DND-41 (cell line): ENCODE measurements around the gene GBP2.
"Not testable (repeated sequence)": the region's sequence is repeated elsewhere in the genome, so short reads cannot be mapped to it uniquely, and the experiment has no call there.

Source experiments
- ATAC-seq: fragments of 200-7000 bp; cut with Tn5 transposase; 3 replicates; pipeline ENCODE4 v1.9.1; 2021; ENCODE audit warnings: low read depth; ENCODE audit not compliant: insufficient read depth
- DNase-seq: peaks from one replicate; pipeline ENCODE4 v3.0.0-alpha.2; 2020
- H2AFZ ChIP-seq: 2 replicates; pipeline ENCODE4 v1.6.0; 2012; ENCODE audit warnings: low read depth, low read length
- H3K27ac ChIP-seq: 2 replicates; pipeline ENCODE4 v1.5.1; 2012; ENCODE audit warnings: low read length, inconsistent platforms
- H3K27me3 ChIP-seq: fragments of 200-600 bp; sonication (generic); 2 replicates; pipeline ENCODE4 v1.6.0; 2012; ENCODE audit warnings: low read length, mild to moderate bottlenecking, inconsistent platforms; ENCODE audit not compliant: insufficient read depth, poor library complexity
- H3K36me3 ChIP-seq: 2 replicates; pipeline ENCODE4 v1.5.1; 2012; ENCODE audit warnings: low read length, inconsistent platforms; ENCODE audit not compliant: insufficient read depth
- H3K4me1 ChIP-seq: 2 replicates; pipeline ENCODE4 v1.5.1; 2012; ENCODE audit warnings: mild to moderate bottlenecking, low read length; ENCODE audit not compliant: insufficient read depth
- H3K4me2 ChIP-seq: 2 replicates; pipeline ENCODE4 v1.6.0; 2012; ENCODE audit warnings: mild to moderate bottlenecking, moderate library complexity, low read length, inconsistent platforms; ENCODE audit not compliant: insufficient read depth
- H3K4me3 ChIP-seq, 2 experiments: fragments of 200-600 bp in 1 of 2; shearing (Covaris generic) in 1 of 2; 2 replicates each; pipeline ENCODE4 v1.5.1; 2012 to 2016; ENCODE audit warnings: inconsistent platforms in 2 of 2, low read length in 2 of 2, mild to moderate bottlenecking in 2 of 2, low read depth in 1 of 2, moderate library complexity in 1 of 2
- H3K79me2 ChIP-seq: 2 replicates; pipeline ENCODE4 v1.6.0; 2012; ENCODE audit warnings: low read length, inconsistent platforms; ENCODE audit not compliant: insufficient read depth
- H3K9ac ChIP-seq: 2 replicates; pipeline ENCODE4 v1.6.0; 2012; ENCODE audit warnings: low read depth, mild to moderate bottlenecking, inconsistent platforms, low read length, moderate library complexity
- H3K9me3 ChIP-seq: 2 replicates; pipeline ENCODE4 v1.5.1; 2012; ENCODE audit warnings: low read length, moderate library complexity, mild to moderate bottlenecking, inconsistent platforms; ENCODE audit not compliant: insufficient read depth, severe bottlenecking
- H4K20me1 ChIP-seq: 2 replicates; pipeline ENCODE4 v1.6.0; 2012; ENCODE audit warnings: low read length; ENCODE audit not compliant: insufficient read depth
- EZH2 ChIP-seq: IDR thresholded peaks from 3 replicates; pipeline ENCODE4 v1.6.1; 2012; ENCODE audit warnings: borderline replicate concordance, low read depth, mild to moderate bottlenecking, moderate library complexity, low read length, inconsistent platforms; ENCODE audit not compliant: severe bottlenecking
- TF ChIP-seq, protein P1 (sequence below): IDR thresholded peaks from 2 replicates; pipeline ENCODE4 v1.5.1; 2012; ENCODE audit warnings: borderline replicate concordance, low read length, moderate library complexity, mild to moderate bottlenecking; ENCODE audit not compliant: poor library complexity, severe bottlenecking; ENCODE audit errors: extremely low read depth

GBP2 gene

DNA sequence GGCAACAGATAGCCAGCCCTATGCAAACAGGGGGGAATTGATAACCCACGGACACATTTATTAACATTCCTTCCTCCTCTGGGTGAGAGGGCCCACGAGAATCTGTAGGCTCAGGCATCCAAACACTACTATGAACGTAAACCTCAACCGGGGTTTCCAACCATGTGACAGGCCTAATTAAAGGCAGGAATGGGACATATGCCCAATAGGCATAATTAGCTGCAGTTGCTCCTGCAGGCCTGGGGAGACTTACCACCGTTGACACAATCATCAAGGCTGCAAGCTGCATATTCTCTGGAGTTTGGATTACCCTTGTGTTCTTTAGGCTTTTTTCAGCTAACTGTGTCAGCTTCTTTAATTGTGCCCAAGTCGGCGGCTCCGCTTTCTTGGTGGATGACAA is 38.7 kb downstream of the GBP2 start:
- no peaks in the 10 kb centered on the region for H3K79me2 ChIP-seq
- H3K4me2 ChIP-seq, result no peak overlapping the region
- TF ChIP-seq EZH2, result no peak
- TF ChIP-seq, protein P1, sequence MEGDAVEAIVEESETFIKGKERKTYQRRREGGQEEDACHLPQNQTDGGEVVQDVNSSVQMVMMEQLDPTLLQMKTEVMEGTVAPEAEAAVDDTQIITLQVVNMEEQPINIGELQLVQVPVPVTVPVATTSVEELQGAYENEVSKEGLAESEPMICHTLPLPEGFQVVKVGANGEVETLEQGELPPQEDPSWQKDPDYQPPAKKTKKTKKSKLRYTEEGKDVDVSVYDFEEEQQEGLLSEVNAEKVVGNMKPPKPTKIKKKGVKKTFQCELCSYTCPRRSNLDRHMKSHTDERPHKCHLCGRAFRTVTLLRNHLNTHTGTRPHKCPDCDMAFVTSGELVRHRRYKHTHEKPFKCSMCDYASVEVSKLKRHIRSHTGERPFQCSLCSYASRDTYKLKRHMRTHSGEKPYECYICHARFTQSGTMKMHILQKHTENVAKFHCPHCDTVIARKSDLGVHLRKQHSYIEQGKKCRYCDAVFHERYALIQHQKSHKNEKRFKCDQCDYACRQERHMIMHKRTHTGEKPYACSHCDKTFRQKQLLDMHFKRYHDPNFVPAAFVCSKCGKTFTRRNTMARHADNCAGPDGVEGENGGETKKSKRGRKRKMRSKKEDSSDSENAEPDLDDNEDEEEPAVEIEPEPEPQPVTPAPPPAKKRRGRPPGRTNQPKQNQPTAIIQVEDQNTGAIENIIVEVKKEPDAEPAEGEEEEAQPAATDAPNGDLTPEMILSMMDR, result no peak
- DNase-seq (no peak), ATAC-seq (no peak)
- H3K9me3 ChIP-seq, result no peaks in the 10 kb centered on the region
- H3K27ac ChIP-seq, result no peak overlapping the region
- H3K4me3 ChIP-seq, result no peak overlapping the region
- H4K20me1 ChIP-seq, result no peaks in the 10 kb centered on the region
- no peak overlapping the region for H3K9ac ChIP-seq
- H2AFZ ChIP-seq, result no peak overlapping the region
- H3K27me3 ChIP-seq, result no peaks in the 10 kb centered on the region
- H3K4me1 ChIP-seq, result no peaks in the 10 kb centered on the region
- no peaks in the 10 kb centered on the region for H3K36me3 ChIP-seq

DNA sequence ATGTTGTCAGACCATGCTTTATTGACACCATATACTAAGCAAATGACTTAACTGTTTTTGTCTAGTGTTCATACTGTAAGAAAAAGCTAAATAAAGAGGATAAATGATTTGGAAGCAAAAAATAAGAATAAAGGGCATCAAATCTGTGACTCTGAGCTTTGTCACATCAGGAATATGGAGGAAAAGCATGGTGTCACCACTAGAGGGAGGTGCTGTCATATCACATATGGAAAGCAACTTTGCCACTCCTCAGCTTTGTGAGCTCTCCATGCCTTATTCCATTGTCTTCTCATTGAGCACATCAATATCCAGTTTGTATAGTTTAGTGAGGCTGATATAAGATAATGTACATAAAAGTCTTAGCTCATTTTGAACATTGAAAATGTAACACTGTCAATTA is 40.1 kb downstream of the GBP2 start:
- no peak overlapping the region for H3K27ac ChIP-seq
- TF ChIP-seq, protein P1, result peak; percentile 81
- TF ChIP-seq EZH2, result no peak
- H3K9ac ChIP-seq, result no peak overlapping the region
- no peaks in the 10 kb centered on the region for H3K27me3 ChIP-seq
- no peaks in the 10 kb centered on the region for H4K20me1 ChIP-seq
- H3K9me3 ChIP-seq, result peaks cover 5% of the 10 kb centered on the region
- no peaks in the 10 kb centered on the region for H3K4me1 ChIP-seq
- no peak overlapping the region for H3K4me2 ChIP-seq
- DNase-seq, result peak; percentile 63
- no peaks in the 10 kb centered on the region for H3K36me3 ChIP-seq
- no peaks in the 10 kb centered on the region for H3K79me2 ChIP-seq
- peak; percentile 85 for ATAC-seq
- no peak overlapping the region for H2AFZ ChIP-seq
- H3K4me3 ChIP-seq, result no peak overlapping the region

DNA sequence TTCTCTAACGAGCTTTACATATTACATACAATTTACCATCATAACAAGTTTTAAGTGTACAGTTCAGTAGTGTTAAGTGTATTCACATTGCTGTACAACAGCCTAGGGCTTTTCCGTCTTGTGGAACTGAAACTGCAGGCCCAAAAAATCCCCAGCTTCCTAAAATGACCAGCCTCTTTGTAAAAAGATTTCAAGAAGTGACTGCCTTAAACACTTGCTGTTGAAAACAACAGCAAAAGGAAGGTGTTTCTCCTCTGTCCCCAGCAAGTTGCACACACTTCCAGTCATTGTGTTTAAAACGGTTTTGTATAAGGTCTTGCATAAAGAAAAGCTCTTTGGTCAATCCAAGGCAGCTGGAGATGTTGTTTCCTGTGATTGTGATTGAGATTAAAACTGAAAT is 44.9 kb downstream of the GBP2 start:
- H3K79me2 ChIP-seq, result no peaks in the 10 kb centered on the region
- no peak for DNase-seq
- H3K9me3 ChIP-seq, result peaks cover 11% of the 10 kb centered on the region
- H3K36me3 ChIP-seq, result no peaks in the 10 kb centered on the region
- H3K4me3 ChIP-seq, result no peak overlapping the region
- no peak overlapping the region for H3K4me2 ChIP-seq
- no peaks in the 10 kb centered on the region for H3K27me3 ChIP-seq
- TF ChIP-seq EZH2, result no peak
- TF ChIP-seq, protein P1, result no peak
- H4K20me1 ChIP-seq, result no peaks in the 10 kb centered on the region
- no peak overlapping the region for H3K9ac ChIP-seq
- no peak overlapping the region for H2AFZ ChIP-seq
- no peak for ATAC-seq
- no peaks in the 10 kb centered on the region for H3K4me1 ChIP-seq
- no peak overlapping the region for H3K27ac ChIP-seq

DNA sequence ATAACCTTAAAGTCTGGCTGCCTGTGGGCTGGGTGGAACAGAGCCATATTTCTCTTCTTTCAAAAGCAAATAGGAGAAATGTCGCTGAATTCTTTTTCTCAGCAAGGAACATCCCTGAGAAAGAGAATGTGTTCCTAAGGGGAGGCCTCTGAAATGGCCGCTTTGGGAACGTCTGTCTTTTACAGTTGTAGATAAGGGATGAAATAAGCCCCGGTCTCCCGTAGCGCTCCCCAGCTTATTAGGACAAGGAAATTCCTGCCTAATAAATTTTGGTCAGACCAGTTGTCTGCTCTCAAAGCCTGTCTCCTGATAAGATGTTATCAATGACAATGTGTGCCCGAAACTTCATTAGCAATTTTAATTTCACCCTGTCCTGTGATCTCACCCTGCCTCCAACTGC is 45.8 kb downstream of the GBP2 start:
- H3K36me3 ChIP-seq, H3K4me1 ChIP-seq, H2AFZ ChIP-seq, ATAC-seq, H3K27ac ChIP-seq, H3K27me3 ChIP-seq, H3K9ac ChIP-seq, H4K20me1 ChIP-seq, H3K79me2 ChIP-seq, DNase-seq, H3K4me3 ChIP-seq, H3K4me2 ChIP-seq: not testable (repeated sequence)
- peaks cover 11% of the 10 kb centered on the region for H3K9me3 ChIP-seq

DNA sequence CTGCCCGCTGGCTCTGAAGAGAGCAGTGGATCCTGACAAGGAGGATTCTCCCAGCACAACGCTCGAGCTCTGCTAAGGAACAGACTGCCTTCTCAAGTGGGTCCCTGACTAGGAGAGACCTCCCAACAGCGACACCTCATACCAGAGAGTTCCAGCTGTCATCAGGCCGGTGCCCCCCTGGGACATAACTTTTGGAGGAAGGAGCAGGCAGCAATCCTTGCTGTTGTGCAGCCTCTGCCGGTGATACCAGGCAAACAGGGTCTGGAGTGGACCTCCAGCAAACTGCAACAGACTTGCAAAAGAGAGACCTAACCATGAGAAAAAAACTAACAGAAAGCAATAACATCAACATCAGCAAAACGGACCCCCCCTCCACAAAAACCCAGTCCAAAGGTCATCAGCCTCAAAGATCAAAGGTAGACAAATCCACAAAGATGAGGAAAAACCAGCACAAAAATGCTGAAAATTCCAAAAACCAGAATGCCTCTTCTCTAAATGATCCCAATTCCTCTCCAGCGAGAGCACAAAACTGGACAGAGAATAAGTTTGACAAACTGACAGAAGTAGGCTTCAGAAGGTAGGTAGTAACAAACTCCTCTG is 53.3 kb downstream of the GBP2 start:
- not testable (repeated sequence) for H3K4me3 ChIP-seq, H2AFZ ChIP-seq, H4K20me1 ChIP-seq, H3K9ac ChIP-seq, ATAC-seq, H3K36me3 ChIP-seq, H3K79me2 ChIP-seq, H3K27ac ChIP-seq, DNase-seq, H3K27me3 ChIP-seq, H3K9me3 ChIP-seq, H3K4me2 ChIP-seq
- H3K4me1 ChIP-seq, result peaks cover 25% of the 10 kb centered on the region
